Measurements from ENCODE around the gene MALSU1.

GRCh38 chr7:23356726-23357125 lies 57.6 kb downstream of the MALSU1 start:
- TF ChIP-seq POLR2AphosphoS5 (IDR thresholded peaks at IDR 0.05; ENCODE audit: borderline replicate concordance, low read depth, low read length), result no peak
- no peak for TF ChIP-seq EZH2 (IDR thresholded peaks at IDR 0.05)

Data from SK-N-MC (cell line).